G401.6 (cell line): Measurements from ENCODE around the gene SRGAP2B.
"Not testable (repeated sequence)": the region's sequence is repeated elsewhere in the genome, so short reads cannot be mapped to it uniquely, and the experiment has no call there.

Source experiments
- FAIRE-seq: peaks from 2 replicates; lab custom pipeline; 2012; peaks lifted over from hg19 to GRCh38; lab: Jason Lieb, UNC

SRGAP2B gene

GRCh38 chr1:145041519-145041918 lies 53.6 kb downstream of the SRGAP2B start:
- FAIRE-seq = not testable (repeated sequence)

- not testable (repeated sequence) for FAIRE-seq
Measured at GRCh38 chr1:145036019-145036418, 59.1 kb downstream of the SRGAP2B start.

- not testable (repeated sequence) for FAIRE-seq
Measured at GRCh38 chr1:145033523-145033922, 61.6 kb downstream of the SRGAP2B start.

GRCh38 chr1:145027251-145027650 lies 67.9 kb downstream of the SRGAP2B start:
- not testable (repeated sequence) for FAIRE-seq

- FAIRE-seq = not testable (repeated sequence)
Measured at GRCh38 chr1:145025286-145025685, 69.8 kb downstream of the SRGAP2B start.

- FAIRE-seq = not testable (repeated sequence)
Measured at GRCh38 chr1:145022259-145022658, 72.9 kb downstream of the SRGAP2B start.

GRCh38 chr1:145021749-145022148 lies 73.4 kb downstream of the SRGAP2B start:
- not testable (repeated sequence) for FAIRE-seq

GRCh38 chr1:145019709-145020108 lies 75.4 kb downstream of the SRGAP2B start:
- not testable (repeated sequence) for FAIRE-seq

- not testable (repeated sequence) for FAIRE-seq
Measured at GRCh38 chr1:145017725-145018124, 77.4 kb downstream of the SRGAP2B start.

- FAIRE-seq = not testable (repeated sequence)
Measured at GRCh38 chr1:145016492-145016862, 78.7 kb downstream of the SRGAP2B start.

GRCh38 chr1:145015744-145016491 lies 79.2 kb downstream of the SRGAP2B start:
- not testable (repeated sequence) for FAIRE-seq

GRCh38 chr1:145013353-145013752 lies 81.8 kb downstream of the SRGAP2B start:
- not testable (repeated sequence) for FAIRE-seq

- not testable (repeated sequence) for FAIRE-seq
Measured at GRCh38 chr1:145011811-145012210, 83.3 kb downstream of the SRGAP2B start.

- not testable (repeated sequence) for FAIRE-seq
Measured at GRCh38 chr1:145010580-145010979, 84.5 kb downstream of the SRGAP2B start.

GRCh38 chr1:145009928-145010327 lies 85.2 kb downstream of the SRGAP2B start:
- not testable (repeated sequence) for FAIRE-seq

- not testable (repeated sequence) for FAIRE-seq
Measured at GRCh38 chr1:145008388-145008787, 86.7 kb downstream of the SRGAP2B start.

GRCh38 chr1:145005142-145005541 lies 90.0 kb downstream of the SRGAP2B start:
- not testable (repeated sequence) for FAIRE-seq

GRCh38 chr1:145001381-145001780 lies 93.7 kb downstream of the SRGAP2B start:
- FAIRE-seq = not testable (repeated sequence)

GRCh38 chr1:145000743-145001326 lies 94.3 kb downstream of the SRGAP2B start:
- FAIRE-seq = not testable (repeated sequence)

- FAIRE-seq = not testable (repeated sequence)
Measured at GRCh38 chr1:145000074-145000742, 94.9 kb downstream of the SRGAP2B start.

- not testable (repeated sequence) for FAIRE-seq
Measured at GRCh38 chr1:144998981-144999273, 96.2 kb downstream of the SRGAP2B start.

GRCh38 chr1:144998134-144998980 lies 96.8 kb downstream of the SRGAP2B start:
- not testable (repeated sequence) for FAIRE-seq
